Panc1 (cell line): Measurements from ENCODE around the gene G0S2.

Experiments used
- CTCF ChIP-seq: fragments of 450-650 bp; IDR thresholded peaks from 2 replicates; pipeline ENCODE4 v1.5.1; 2017; ENCODE audit warnings: mild to moderate bottlenecking
- SIN3A ChIP-seq: IDR thresholded peaks from 2 replicates; pipeline ENCODE4 v1.6.1; 2012; ENCODE audit warnings: low read depth, mild to moderate bottlenecking, low read length, moderate library complexity, borderline replicate concordance; ENCODE audit not compliant: insufficient read depth
- TCF7L2 ChIP-seq: IDR thresholded peaks from 2 replicates; pipeline ENCODE4 v1.6.1; 2011; ENCODE audit warnings: mild to moderate bottlenecking, low read depth, low read length, inconsistent platforms

DNA sequence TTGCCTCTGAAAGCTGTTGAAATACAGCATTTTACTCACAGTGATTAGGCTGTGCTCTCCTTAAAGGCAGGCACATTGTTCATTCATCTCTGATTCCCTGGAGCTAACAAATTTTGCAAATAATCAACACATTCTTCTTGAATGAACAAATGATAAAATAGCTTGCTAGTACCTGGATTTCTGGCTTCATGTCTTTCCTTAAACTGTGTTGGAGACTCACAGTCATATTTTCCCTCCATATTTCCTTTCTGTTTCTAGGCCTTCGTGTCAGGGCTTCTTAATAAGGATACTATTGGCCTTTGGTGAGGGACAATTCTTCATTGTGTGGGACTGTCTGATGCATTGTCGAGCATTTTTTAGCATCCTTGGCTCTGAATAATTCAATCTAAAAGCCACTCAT is 39.1 kb downstream of the G0S2 start:
- TF ChIP-seq CTCF (no peak), SIN3A (no peak), TCF7L2 (no peak)
